Mesendoderm (in vitro differentiated cells): ENCODE data around the gene C1QTNF6.

Experiments used
- DNase-seq: peaks from one replicate; pipeline ENCODE4 v3.0.0; 2013
- H2AK5ac ChIP-seq: 2 replicates; pipeline ENCODE4 v1.6.1; 2013; ENCODE audit warnings: low read length, inconsistent platforms
- H2BK120ac ChIP-seq: 2 replicates; pipeline ENCODE4 v1.6.1; 2013; ENCODE audit warnings: low read depth, mild to moderate bottlenecking, low read length, moderate library complexity, mixed read lengths
- H2BK15ac ChIP-seq: replicated peaks from 2 replicates; pipeline ENCODE4 v1.6.1; 2013; ENCODE audit warnings: low read depth, mild to moderate bottlenecking, moderate library complexity
- H2BK5ac ChIP-seq: 2 replicates; pipeline ENCODE4 v1.6.1; 2013; ENCODE audit warnings: low read length, inconsistent platforms
- H3K18ac ChIP-seq: 2 replicates; pipeline ENCODE4 v1.6.1; 2013; ENCODE audit warnings: mild to moderate bottlenecking, low read length, mixed read lengths
- H3K23ac ChIP-seq: one replicate; pipeline ENCODE4 v1.6.1; 2013; ENCODE audit warnings: low read length
- H3K27ac ChIP-seq: 2 replicates; pipeline ENCODE4 v1.5.1; 2013; ENCODE audit warnings: low read depth, mild to moderate bottlenecking, inconsistent platforms, low read length, moderate library complexity
- H3K27me3 ChIP-seq: 2 replicates; pipeline ENCODE4 v1.6.1; 2013; ENCODE audit warnings: low read length, control low read depth, mild to moderate bottlenecking, inconsistent platforms; ENCODE audit not compliant: insufficient read depth, poor library complexity
- H3K36me3 ChIP-seq: 2 replicates; pipeline ENCODE4 v1.6.1; 2013; ENCODE audit warnings: low read length, inconsistent platforms; ENCODE audit not compliant: control insufficient read depth, insufficient read depth
- H3K4ac ChIP-seq: one replicate; pipeline ENCODE4 v1.6.1; 2013; ENCODE audit warnings: low read depth, mild to moderate bottlenecking, low read length, moderate library complexity
- H3K4me1 ChIP-seq: 2 replicates; pipeline ENCODE4 v1.6.1; 2013; ENCODE audit warnings: low read depth, low read length, inconsistent platforms; ENCODE audit not compliant: control insufficient read depth
- H3K4me2 ChIP-seq: 2 replicates; pipeline ENCODE4 v1.6.1; 2013; ENCODE audit warnings: low read length
- H3K4me3 ChIP-seq: 2 replicates; pipeline ENCODE4 v1.5.1; 2013; ENCODE audit warnings: mild to moderate bottlenecking, low read length
- H3K56ac ChIP-seq: one replicate; pipeline ENCODE4 v1.6.1; 2013; ENCODE audit warnings: low read length
- H3K79me1 ChIP-seq: 2 replicates; pipeline ENCODE4 v1.6.1; 2013; ENCODE audit warnings: low read length, inconsistent platforms
- H3K79me2 ChIP-seq: 2 replicates; pipeline ENCODE4 v1.6.1; 2013; ENCODE audit warnings: mild to moderate bottlenecking, low read length; ENCODE audit not compliant: control insufficient read depth, insufficient read depth
- H3K9ac ChIP-seq: 2 replicates; pipeline ENCODE4 v1.6.1; 2013; ENCODE audit warnings: low read length, inconsistent platforms
- H4K5ac ChIP-seq: one replicate; pipeline ENCODE4 v1.6.1; 2013; ENCODE audit warnings: low read length
- H4K8ac ChIP-seq: one replicate; pipeline ENCODE4 v1.6.1; 2013; ENCODE audit warnings: low read depth, mild to moderate bottlenecking, control low read depth, low read length, moderate library complexity
- WGBS: extraction: QIAGEN DNeasy Blood & Tissue Kit; methylation state at CpG from one replicate; pipeline ENCODE4 v1.1.7; 2013; ENCODE audit warnings: low lambda C conversion rate, missing lambda C conversion rate; ENCODE audit not compliant: insufficient coverage; ENCODE audit errors: extremely low coverage; 5-methylcytosine and 5-hydroxymethylcytosine counted together

C1QTNF6 gene

GRCh38 chr22:37179126-37179470, 8.9 kb downstream of the C1QTNF6 start:
- H2BK120ac ChIP-seq, result no peak overlapping the region
- H3K4ac ChIP-seq, result no peak overlapping the region
- no peaks in the 10 kb centered on the region for H3K79me1 ChIP-seq
- no peaks in the 10 kb centered on the region for H3K79me2 ChIP-seq
- DNase-seq, result no peak
- no peak overlapping the region for H3K9ac ChIP-seq
- H2BK5ac ChIP-seq, result no peak overlapping the region
- no peak overlapping the region for H4K8ac ChIP-seq
- no peak overlapping the region for H3K4me2 ChIP-seq
- H3K4me3 ChIP-seq, result no peak overlapping the region
- no peaks in the 10 kb centered on the region for H3K27me3 ChIP-seq
- WGBS, result no CpG with 5 or more reads among the region's 10 CpGs
- H3K4me1 ChIP-seq, result no peaks in the 10 kb centered on the region
- H4K5ac ChIP-seq, result no peak overlapping the region
- no peak overlapping the region for H3K18ac ChIP-seq
- H2AK5ac ChIP-seq, result no peak overlapping the region
- no peak overlapping the region for H3K27ac ChIP-seq
- H3K23ac ChIP-seq, result no peak overlapping the region
- H3K56ac ChIP-seq, result no peak overlapping the region
- H2BK15ac ChIP-seq, result no peak overlapping the region
- no peaks in the 10 kb centered on the region for H3K36me3 ChIP-seq

GRCh38 chr22:37178350-37179125, 9.5 kb downstream of the C1QTNF6 start:
- Histone ChIP-seq H3K4ac (no peak overlapping the region), H2BK120ac (no peak overlapping the region), H3K27ac (no peak overlapping the region), H3K23ac (no peak overlapping the region), H3K9ac (no peak overlapping the region), H3K27me3 (no peaks in the 10 kb centered on the region), H3K79me1 (no peaks in the 10 kb centered on the region), H3K56ac (no peak overlapping the region), H3K4me2 (no peak overlapping the region), H2BK15ac (no peak overlapping the region), H3K4me3 (no peak overlapping the region), H3K36me3 (no peaks in the 10 kb centered on the region), H3K4me1 (no peaks in the 10 kb centered on the region), H4K5ac (no peak overlapping the region), H3K79me2 (no peaks in the 10 kb centered on the region), H2AK5ac (no peak overlapping the region), H3K18ac (no peak overlapping the region), H2BK5ac (no peak overlapping the region), H4K8ac (no peak overlapping the region)
- no peak for DNase-seq
- no CpG with 5 or more reads among the region's 17 CpGs for WGBS

- Histone ChIP-seq H3K9ac (no peak overlapping the region), H3K4me3 (no peak overlapping the region), H3K23ac (no peak overlapping the region), H3K4me2 (no peak overlapping the region), H3K4ac (no peak overlapping the region), H3K56ac (no peak overlapping the region), H2BK120ac (no peak overlapping the region), H4K8ac (no peak overlapping the region), H4K5ac (no peak overlapping the region), H2BK5ac (no peak overlapping the region), H3K79me1 (no peaks in the 10 kb centered on the region), H3K27ac (no peak overlapping the region), H3K4me1 (no peaks in the 10 kb centered on the region), H2BK15ac (no peak overlapping the region), H2AK5ac (peak overlapping the region; percentile 34), H3K27me3 (no peaks in the 10 kb centered on the region), H3K79me2 (no peaks in the 10 kb centered on the region), H3K36me3 (no peaks in the 10 kb centered on the region), H3K18ac (no peak overlapping the region)
- WGBS, result no CpG with 5 or more reads among the region's 3 CpGs
- no peak for DNase-seq
Observed at GRCh38 chr22:37177755-37178154, 10.3 kb downstream of the C1QTNF6 start.

GRCh38 chr22:37177221-37177620, 10.8 kb downstream of the C1QTNF6 start:
- no peak overlapping the region for H3K9ac ChIP-seq
- H3K27me3 ChIP-seq, result no peaks in the 10 kb centered on the region
- H3K36me3 ChIP-seq, result no peaks in the 10 kb centered on the region
- no peak overlapping the region for H3K56ac ChIP-seq
- H3K18ac ChIP-seq, result no peak overlapping the region
- H2BK120ac ChIP-seq, result no peak overlapping the region
- H3K4ac ChIP-seq, result no peak overlapping the region
- no peak overlapping the region for H2AK5ac ChIP-seq
- H3K79me1 ChIP-seq, result no peaks in the 10 kb centered on the region
- H3K4me1 ChIP-seq, result no peaks in the 10 kb centered on the region
- H3K23ac ChIP-seq, result no peak overlapping the region
- no peak overlapping the region for H3K4me3 ChIP-seq
- no peak overlapping the region for H2BK5ac ChIP-seq
- H4K8ac ChIP-seq, result no peak overlapping the region
- no peak overlapping the region for H3K4me2 ChIP-seq
- DNase-seq, result no peak
- no CpG with 5 or more reads among the region's 5 CpGs for whole genome bisulfite sequencing
- H4K5ac ChIP-seq, result no peak overlapping the region
- H2BK15ac ChIP-seq, result no peak overlapping the region
- H3K27ac ChIP-seq, result no peak overlapping the region
- no peaks in the 10 kb centered on the region for H3K79me2 ChIP-seq

GRCh38 chr22:37176464-37177061, 11.5 kb downstream of the C1QTNF6 start:
- no peaks in the 10 kb centered on the region for H3K27me3 ChIP-seq
- H2BK15ac ChIP-seq, result no peak overlapping the region
- no peak overlapping the region for H3K4ac ChIP-seq
- WGBS, result no CpG with 5 or more reads among the region's 23 CpGs
- H3K4me1 ChIP-seq, result no peaks in the 10 kb centered on the region
- H3K4me2 ChIP-seq, result no peak overlapping the region
- H3K56ac ChIP-seq, result no peak overlapping the region
- H3K4me3 ChIP-seq, result no peak overlapping the region
- no peaks in the 10 kb centered on the region for H3K79me1 ChIP-seq
- no peak overlapping the region for H4K8ac ChIP-seq
- no peak overlapping the region for H3K23ac ChIP-seq
- no peak overlapping the region for H3K9ac ChIP-seq
- no peak overlapping the region for H4K5ac ChIP-seq
- no peak overlapping the region for H2BK120ac ChIP-seq
- no peak overlapping the region for H2AK5ac ChIP-seq
- no peaks in the 10 kb centered on the region for H3K79me2 ChIP-seq
- no peak overlapping the region for H3K27ac ChIP-seq
- H3K18ac ChIP-seq, result no peak overlapping the region
- no peaks in the 10 kb centered on the region for H3K36me3 ChIP-seq
- DNase-seq, result no peak
- no peak overlapping the region for H2BK5ac ChIP-seq
